Progenitor cell of endocrine pancreas (in vitro differentiated cells): Measurements from ENCODE around the gene ENPP3. TPM values are rescaled to one million over a fixed set of nuclear protein-coding genes. Genes with fewer than 3 reads are reported as not detected.

Source experiments
- DNase-seq: peaks from one replicate; pipeline ENCODE4 v3.0.0; 2021; ENCODE audit warnings: low spot score; ENCODE audit not compliant: unreplicated experiment
- H3K27ac Mint-ChIP-seq: 2 replicates; pipeline ENCODE4 v1.8.0; 2021; ENCODE audit warnings: mild to moderate bottlenecking, moderate library complexity, mixed read lengths
- H3K27me3 Mint-ChIP-seq: 2 replicates; pipeline ENCODE4 v1.8.0; 2021; ENCODE audit warnings: mixed read lengths
- H3K36me3 Mint-ChIP-seq: 2 replicates; pipeline ENCODE4 v1.8.0; 2022; ENCODE audit warnings: mixed read lengths; ENCODE audit not compliant: insufficient read depth
- H3K4me1 Mint-ChIP-seq: 2 replicates; pipeline ENCODE4 v1.8.0; 2021; ENCODE audit warnings: low read depth, mixed read lengths
- H3K4me3 Mint-ChIP-seq: 2 replicates; pipeline ENCODE4 v1.8.0; 2021; ENCODE audit warnings: low read depth, mild to moderate bottlenecking, moderate library complexity, mixed read lengths
- H3K9me3 Mint-ChIP-seq: 2 replicates; pipeline ENCODE4 v1.8.0; 2021; ENCODE audit warnings: low read depth, mixed read lengths
- CTCF ChIP-seq: fragments of 200-600 bp; sonication (generic); IDR thresholded peaks from one replicate; pipeline ENCODE4 v1.5.0; 2021; ENCODE audit warnings: antibody characterized with exemption, mild to moderate bottlenecking; ENCODE audit not compliant: unreplicated experiment
- total RNA-seq: library from RNA; stranded (reverse); gene quantifications from 2 replicates; pipeline ENCODE4 v1.2.1, GENCODE V29; 2021

ENPP3 gene
- total RNA-seq, 1 donor from 2014 or later: not detected

- no peak for DNase-seq
- H3K27me3 Mint-ChIP-seq: no peaks in the 10 kb centered on the region
- no peak for TF ChIP-seq CTCF
- no peaks in the 10 kb centered on the region for H3K36me3 Mint-ChIP-seq
- no peaks in the 10 kb centered on the region for H3K9me3 Mint-ChIP-seq
- no peak overlapping the region for H3K27ac Mint-ChIP-seq
- H3K4me3 Mint-ChIP-seq: no peak overlapping the region
- peaks cover 15% of the 10 kb centered on the region for H3K4me1 Mint-ChIP-seq
Observed at GRCh38 chr6:131655951-131656350, 18.8 kb downstream of the ENPP3 start.

- Mint-ChIP-seq H3K9me3 (no peaks in the 10 kb centered on the region), H3K4me3 (no peak overlapping the region), H3K27me3 (no peaks in the 10 kb centered on the region), H3K4me1 (peaks cover 10% of the 10 kb centered on the region), H3K27ac (no peak overlapping the region), H3K36me3 (no peaks in the 10 kb centered on the region)
- TF ChIP-seq CTCF: no peak
- DNase-seq: no peak
Observed at GRCh38 chr6:131656667-131657066, 19.6 kb downstream of the ENPP3 start.

GRCh38 chr6:131657222-131657621 lies 20.1 kb downstream of the ENPP3 start:
- Mint-ChIP-seq H3K36me3 (no peaks in the 10 kb centered on the region), H3K4me3 (no peak overlapping the region), H3K27me3 (no peaks in the 10 kb centered on the region), H3K9me3 (no peaks in the 10 kb centered on the region), H3K27ac (no peak overlapping the region), H3K4me1 (peaks cover 5% of the 10 kb centered on the region)
- no peak for TF ChIP-seq CTCF
- DNase-seq: no peak

GRCh38 chr6:131657630-131658111 lies 20.6 kb downstream of the ENPP3 start:
- no peak for TF ChIP-seq CTCF
- DNase-seq: no peak
- Mint-ChIP-seq H3K27me3 (no peaks in the 10 kb centered on the region), H3K9me3 (no peaks in the 10 kb centered on the region), H3K4me3 (no peak overlapping the region), H3K27ac (no peak overlapping the region), H3K4me1 (peaks cover 1% of the 10 kb centered on the region), H3K36me3 (no peaks in the 10 kb centered on the region)

- Mint-ChIP-seq H3K36me3 (no peaks in the 10 kb centered on the region), H3K4me1 (no peaks in the 10 kb centered on the region), H3K27ac (no peak overlapping the region), H3K9me3 (no peaks in the 10 kb centered on the region), H3K27me3 (no peaks in the 10 kb centered on the region), H3K4me3 (no peak overlapping the region)
- no peak for DNase-seq
- no peak for TF ChIP-seq CTCF
Observed at GRCh38 chr6:131658287-131658686, 21.2 kb downstream of the ENPP3 start.
